Ramos (cell line): ENCODE data around the gene C9orf43.
"Not testable (repeated sequence)": the region's sequence is repeated elsewhere in the genome, so short reads cannot be mapped to it uniquely, and the experiment has no call there.

Source experiments
- in situ Hi-C: fragments of 300-500 bp; cut with MboI; formaldehyde crosslinking; loops from one replicate; pipeline ENCODE4 v1.14.3; 2022; ENCODE audit warnings: low sequenced_read_pairs; ENCODE audit not compliant: unreplicated experiment

Gene C9orf43

GRCh38 chr9:113409481-113409880 lies 1.1 kb upstream of the C9orf43 start:
- in situ Hi-C loops: no loop called here

- in situ Hi-C loops: no loop called here
These were observed 702 bp upstream of the C9orf43 start for GRCh38 chr9:113409883-113410206.

- in situ Hi-C loops: no loop called here
These were observed 5.7 kb downstream of the C9orf43 start for GRCh38 chr9:113416149-113416721.

- in situ Hi-C loops: no loop called here
These were observed 6.8 kb downstream of the C9orf43 start for GRCh38 chr9:113417370-113417769.

- in situ Hi-C loops: no loop called here
These were observed 11.2 kb downstream of the C9orf43 start for GRCh38 chr9:113421726-113422125.

GRCh38 chr9:113425072-113425471 lies 14.5 kb downstream of the C9orf43 start:
- in situ Hi-C loops: no loop called here

- in situ Hi-C loops: no loop called here
These were observed 16.2 kb downstream of the C9orf43 start for GRCh38 chr9:113426701-113427100.

GRCh38 chr9:113427629-113428028 lies 17.1 kb downstream of the C9orf43 start:
- in situ Hi-C loops: no loop called here

- in situ Hi-C loops: no loop called here
These were observed 17.6 kb downstream of the C9orf43 start for GRCh38 chr9:113428062-113428615.

- in situ Hi-C loops: no loop called here
These were observed 20.6 kb downstream of the C9orf43 start for GRCh38 chr9:113431191-113431590.

- in situ Hi-C loops: no loop called here
These were observed 26.4 kb downstream of the C9orf43 start for GRCh38 chr9:113436728-113437515.

- in situ Hi-C loops: not testable (repeated sequence)
These were observed 27.2 kb downstream of the C9orf43 start for GRCh38 chr9:113437716-113438115.

GRCh38 chr9:113444736-113445135 lies 34.2 kb downstream of the C9orf43 start:
- in situ Hi-C loops: loop anchor here (5.0 kb wide), 2 partner anchors 138 to 213 kb away; no protein-coding TSS in a partner anchor

- in situ Hi-C loops: loop anchor here (5.0 kb wide), 2 partner anchors 136 to 211 kb away; no protein-coding TSS in a partner anchor
These were observed 35.8 kb downstream of the C9orf43 start for GRCh38 chr9:113446323-113446740.

- in situ Hi-C loops: loop anchor here (5.0 kb wide), 2 partner anchors 133 to 208 kb away; no protein-coding TSS in a partner anchor
These were observed 38.8 kb downstream of the C9orf43 start for GRCh38 chr9:113449376-113449775.

- in situ Hi-C loops: no loop called here
These were observed 41.6 kb downstream of the C9orf43 start for GRCh38 chr9:113452113-113452605.

GRCh38 chr9:113454914-113455761 lies 44.6 kb downstream of the C9orf43 start:
- in situ Hi-C loops: no loop called here

- in situ Hi-C loops: no loop called here
These were observed 45.7 kb downstream of the C9orf43 start for GRCh38 chr9:113456235-113456634.

- in situ Hi-C loops: no loop called here
These were observed 50.7 kb downstream of the C9orf43 start for GRCh38 chr9:113461285-113461684.

- in situ Hi-C loops: no loop called here
These were observed 51.4 kb downstream of the C9orf43 start for GRCh38 chr9:113461943-113462342.
